GM12873 (cell line): ENCODE data around the gene MYOG.

Experiments
- CTCF ChIP-seq: IDR thresholded peaks from 2 replicates; pipeline ENCODE4 v1.5.1; 2012; ENCODE audit warnings: low read depth, mild to moderate bottlenecking, moderate library complexity, low read length, control low read depth; ENCODE audit not compliant: insufficient read depth; ENCODE audit errors: missing control alignments

The MYOG gene

GRCh38 chr1:203048086-203048485 is 37.7 kb downstream of the MYOG start:
- TF ChIP-seq CTCF: no peak

GRCh38 chr1:203046984-203047630 is 38.7 kb downstream of the MYOG start:
- no peak for TF ChIP-seq CTCF

- TF ChIP-seq CTCF: no peak
These were observed 39.8 kb downstream of the MYOG start for GRCh38 chr1:203045821-203046594.

- TF ChIP-seq CTCF: no peak
These were observed 40.5 kb downstream of the MYOG start for GRCh38 chr1:203045336-203045735.

- no peak for TF ChIP-seq CTCF
These were observed 41.1 kb downstream of the MYOG start for GRCh38 chr1:203044546-203045250.

- TF ChIP-seq CTCF: no peak
These were observed 41.8 kb downstream of the MYOG start for GRCh38 chr1:203043830-203044545.
